GM19023 (cell line): ENCODE measurements around the gene ZXDA.
"Not testable (repeated sequence)": the region's sequence is repeated elsewhere in the genome, so short reads cannot be mapped to it uniquely, and the experiment has no call there.

Source experiments
- ATAC-seq: cut with Tn5 transposase; IDR thresholded peaks from one replicate; pipeline ENCODE4 v1.9.1; 2021; ENCODE audit warnings: mild to moderate bottlenecking, moderate library complexity; ENCODE audit not compliant: unreplicated experiment

Gene ZXDA, protein sequence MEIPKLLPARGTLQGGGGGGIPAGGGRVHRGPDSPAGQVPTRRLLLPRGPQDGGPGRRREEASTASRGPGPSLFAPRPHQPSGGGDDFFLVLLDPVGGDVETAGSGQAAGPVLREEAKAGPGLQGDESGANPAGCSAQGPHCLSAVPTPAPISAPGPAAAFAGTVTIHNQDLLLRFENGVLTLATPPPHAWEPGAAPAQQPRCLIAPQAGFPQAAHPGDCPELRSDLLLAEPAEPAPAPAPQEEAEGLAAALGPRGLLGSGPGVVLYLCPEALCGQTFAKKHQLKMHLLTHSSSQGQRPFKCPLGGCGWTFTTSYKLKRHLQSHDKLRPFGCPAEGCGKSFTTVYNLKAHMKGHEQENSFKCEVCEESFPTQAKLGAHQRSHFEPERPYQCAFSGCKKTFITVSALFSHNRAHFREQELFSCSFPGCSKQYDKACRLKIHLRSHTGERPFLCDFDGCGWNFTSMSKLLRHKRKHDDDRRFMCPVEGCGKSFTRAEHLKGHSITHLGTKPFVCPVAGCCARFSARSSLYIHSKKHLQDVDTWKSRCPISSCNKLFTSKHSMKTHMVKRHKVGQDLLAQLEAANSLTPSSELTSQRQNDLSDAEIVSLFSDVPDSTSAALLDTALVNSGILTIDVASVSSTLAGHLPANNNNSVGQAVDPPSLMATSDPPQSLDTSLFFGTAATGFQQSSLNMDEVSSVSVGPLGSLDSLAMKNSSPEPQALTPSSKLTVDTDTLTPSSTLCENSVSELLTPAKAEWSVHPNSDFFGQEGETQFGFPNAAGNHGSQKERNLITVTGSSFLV

GRCh38 chrX:57910287-57910912 is at the start of gene ZXDA:
Gene ZXDA, minus strand, starts transcription at chrX:57910458. Its CDS starts 38 bp downstream, at chrX:57910420.
- ATAC-seq = peak; percentile 58

DNA sequence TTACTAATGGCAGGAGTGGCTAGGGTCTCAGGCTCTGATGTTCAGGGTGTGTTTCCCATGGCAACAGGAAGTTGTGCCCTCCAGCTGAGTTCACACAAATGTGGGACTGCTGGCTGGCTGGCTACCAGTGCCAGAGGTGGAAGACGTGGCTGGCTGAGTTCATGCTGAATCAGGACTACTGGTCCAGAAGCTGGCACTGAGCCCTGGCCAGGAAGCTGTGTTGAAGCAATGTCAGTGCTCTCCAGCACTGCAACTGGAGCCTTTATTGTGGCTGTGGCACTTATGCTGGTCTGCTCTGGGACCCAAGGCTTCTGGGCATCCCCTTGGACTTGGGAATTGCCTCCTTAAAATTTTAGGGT is 42.0 kb upstream of the ZXDA start:
- no peak for ATAC-seq

- no peak for ATAC-seq
Observed at GRCh38 chrX:57951666-57952319, 41.5 kb upstream of the ZXDA start.

- ATAC-seq = no peak
Observed at GRCh38 chrX:57933321-57933720, 23.1 kb upstream of the ZXDA start.

- ATAC-seq = no peak
Observed at GRCh38 chrX:57932266-57932665, 22.0 kb upstream of the ZXDA start.

GRCh38 chrX:57930051-57930450 is 19.8 kb upstream of the ZXDA start:
- no peak for ATAC-seq

- ATAC-seq = no peak
Observed at GRCh38 chrX:57929373-57929772, 19.1 kb upstream of the ZXDA start.

DNA sequence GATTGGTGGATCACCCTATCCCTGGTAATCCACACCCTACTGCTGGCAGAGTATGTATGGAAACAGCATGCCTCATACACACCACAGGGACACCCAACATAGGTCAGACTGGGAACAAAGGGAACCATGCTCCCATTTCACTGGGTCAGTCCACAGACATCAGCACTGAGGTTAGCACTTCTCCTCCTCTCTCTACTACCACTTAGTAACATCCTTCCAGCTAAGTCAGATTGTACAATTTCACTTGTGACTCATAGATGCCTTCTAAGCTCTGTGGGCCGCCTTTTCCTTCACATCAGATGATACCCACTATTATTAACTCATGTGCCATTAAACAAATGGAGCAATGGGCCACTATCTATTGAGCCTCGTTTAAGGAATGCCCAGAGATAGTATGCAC is 15.5 kb upstream of the ZXDA start:
- ATAC-seq = no peak

GRCh38 chrX:57918750-57919436 is 8.6 kb upstream of the ZXDA start:
- ATAC-seq = peak; percentile 49

DNA sequence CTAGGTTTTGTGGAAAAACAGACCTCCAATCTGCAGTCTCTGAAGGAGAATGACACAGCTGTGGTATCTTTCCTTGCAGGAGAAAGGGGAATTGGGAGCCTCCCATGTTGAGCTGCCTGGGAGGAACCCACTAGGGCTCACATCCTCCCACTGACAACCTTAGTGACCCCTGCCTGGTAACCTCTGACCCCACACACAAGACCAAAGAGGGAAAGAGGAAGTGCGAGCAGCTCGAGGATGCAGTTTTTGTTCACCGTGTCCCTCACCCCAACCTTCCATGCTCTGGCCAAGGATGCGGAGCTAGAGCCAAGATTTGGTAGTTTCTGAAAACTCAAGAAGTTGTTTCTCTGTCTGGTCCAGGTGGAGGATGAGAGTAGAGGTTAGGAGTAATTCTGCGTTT is 5.4 kb upstream of the ZXDA start:
- no peak for ATAC-seq

DNA sequence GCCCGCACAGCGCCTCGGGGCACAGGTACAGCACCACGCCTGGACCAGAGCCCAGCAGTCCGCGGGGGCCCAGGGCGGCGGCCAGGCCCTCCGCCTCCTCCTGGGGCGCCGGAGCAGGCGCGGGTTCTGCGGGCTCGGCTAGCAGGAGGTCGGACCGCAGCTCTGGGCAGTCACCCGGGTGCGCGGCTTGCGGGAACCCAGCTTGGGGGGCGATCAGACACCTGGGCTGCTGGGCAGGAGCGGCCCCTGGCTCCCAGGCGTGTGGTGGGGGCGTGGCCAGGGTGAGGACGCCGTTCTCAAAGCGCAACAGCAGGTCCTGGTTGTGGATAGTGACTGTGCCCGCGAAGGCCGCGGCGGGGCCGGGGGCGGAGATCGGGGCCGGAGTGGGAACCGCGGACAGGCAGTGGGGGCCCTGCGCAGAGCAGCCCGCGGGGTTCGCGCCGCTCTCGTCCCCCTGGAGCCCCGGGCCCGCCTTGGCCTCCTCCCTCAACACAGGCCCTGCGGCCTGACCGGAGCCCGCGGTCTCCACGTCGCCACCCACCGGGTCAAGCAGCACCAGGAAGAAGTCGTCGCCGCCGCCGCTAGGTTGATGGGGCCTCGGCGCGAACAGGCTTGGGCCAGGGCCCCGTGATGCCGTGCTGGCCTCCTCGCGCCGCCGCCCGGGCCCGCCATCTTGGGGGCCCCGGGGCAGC is 517 bp downstream of the ZXDA start:
- peak; percentile 88 for ATAC-seq

DNA sequence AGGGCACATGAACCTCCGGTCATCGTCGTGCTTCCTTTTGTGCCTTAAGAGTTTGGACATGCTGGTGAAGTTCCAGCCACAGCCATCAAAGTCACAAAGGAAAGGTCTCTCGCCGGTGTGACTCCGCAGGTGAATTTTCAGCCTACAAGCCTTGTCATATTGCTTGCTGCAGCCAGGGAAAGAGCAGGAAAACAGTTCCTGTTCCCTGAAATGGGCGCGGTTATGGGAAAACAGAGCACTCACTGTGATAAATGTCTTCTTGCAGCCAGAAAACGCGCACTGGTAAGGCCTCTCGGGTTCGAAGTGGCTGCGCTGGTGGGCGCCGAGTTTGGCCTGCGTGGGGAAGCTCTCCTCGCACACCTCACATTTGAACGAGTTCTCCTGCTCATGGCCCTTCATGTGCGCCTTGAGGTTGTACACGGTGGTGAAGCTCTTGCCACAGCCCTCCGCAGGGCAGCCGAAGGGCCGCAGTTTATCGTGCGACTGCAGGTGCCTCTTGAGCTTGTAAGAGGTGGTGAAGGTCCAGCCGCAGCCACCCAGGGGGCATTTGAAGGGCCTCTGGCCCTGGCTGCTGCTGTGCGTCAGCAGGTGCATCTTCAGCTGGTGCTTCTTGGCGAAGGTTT is 1.2 kb downstream of the ZXDA start:
- ATAC-seq = not testable (repeated sequence)

- ATAC-seq = no peak
Observed at GRCh38 chrX:57906790-57907189, 3.5 kb downstream of the ZXDA start.

DNA sequence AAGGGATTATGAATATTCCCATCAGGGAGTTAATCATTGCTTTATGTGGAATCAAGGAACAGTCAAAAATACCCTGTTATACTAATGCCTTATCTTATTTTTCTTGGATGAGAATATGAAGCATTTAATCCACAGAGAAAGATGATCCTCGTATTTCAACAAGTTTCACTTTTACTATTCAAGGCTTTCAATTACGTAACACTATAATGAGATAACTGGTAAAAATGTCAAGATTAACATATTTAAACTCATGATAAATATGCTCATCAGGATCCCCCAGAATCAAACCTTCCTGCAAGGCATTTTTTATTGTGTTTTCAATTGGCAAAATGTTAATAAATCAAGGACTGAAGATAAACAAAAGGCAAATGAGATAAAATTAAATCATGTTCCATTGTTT is 5.1 kb downstream of the ZXDA start:
- ATAC-seq = no peak

DNA sequence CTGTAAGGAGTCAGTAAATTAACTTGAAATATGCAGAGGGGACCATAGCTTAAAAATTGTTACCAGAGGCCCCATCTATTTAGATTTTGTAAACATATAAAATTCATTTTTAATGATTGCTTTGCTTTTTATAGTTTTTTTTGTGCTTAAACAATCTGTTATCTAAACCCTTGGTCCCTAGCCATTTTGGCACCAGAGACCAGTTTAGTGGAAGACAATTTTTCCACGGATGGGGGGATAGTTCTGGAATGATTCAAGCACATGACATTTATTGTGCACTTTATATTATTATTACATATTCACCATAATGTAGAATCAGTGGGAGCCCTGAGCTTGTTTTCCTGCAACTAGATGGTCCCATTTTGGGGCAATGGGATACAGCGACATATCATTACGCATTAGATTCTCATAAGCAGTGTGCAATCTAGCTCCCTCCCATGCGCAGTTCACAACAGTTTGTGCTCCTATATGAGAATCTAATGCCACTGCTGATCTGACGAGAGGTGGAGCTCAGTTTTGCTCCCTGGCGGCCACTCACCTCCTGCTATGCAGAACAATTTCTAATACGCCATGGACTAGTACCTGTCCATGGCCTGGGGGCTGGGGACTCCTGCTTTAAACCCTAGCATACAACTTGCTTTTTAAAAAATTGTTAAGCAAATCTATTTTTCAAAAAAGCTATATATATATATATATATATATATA is 5.9 kb downstream of the ZXDA start:
- no peak for ATAC-seq

DNA sequence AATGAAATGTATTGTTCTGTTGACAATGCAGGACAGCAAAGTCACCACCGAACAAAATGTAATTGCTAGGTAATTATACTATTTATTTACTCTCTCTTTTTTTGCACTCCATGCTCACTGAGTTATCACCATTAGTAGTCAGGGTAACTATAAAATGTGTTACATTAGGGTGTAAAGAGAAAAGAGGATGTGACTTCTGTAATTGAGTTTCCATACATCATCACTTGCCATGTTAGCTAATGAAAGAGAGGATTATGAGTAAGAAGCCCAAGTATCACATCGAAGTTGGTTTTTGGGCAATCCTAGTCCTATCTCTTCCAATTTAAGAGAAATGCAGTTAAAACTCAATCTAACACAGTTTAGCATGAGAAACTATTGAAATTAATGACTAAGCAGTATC is 7.6 kb downstream of the ZXDA start:
- ATAC-seq = no peak

DNA sequence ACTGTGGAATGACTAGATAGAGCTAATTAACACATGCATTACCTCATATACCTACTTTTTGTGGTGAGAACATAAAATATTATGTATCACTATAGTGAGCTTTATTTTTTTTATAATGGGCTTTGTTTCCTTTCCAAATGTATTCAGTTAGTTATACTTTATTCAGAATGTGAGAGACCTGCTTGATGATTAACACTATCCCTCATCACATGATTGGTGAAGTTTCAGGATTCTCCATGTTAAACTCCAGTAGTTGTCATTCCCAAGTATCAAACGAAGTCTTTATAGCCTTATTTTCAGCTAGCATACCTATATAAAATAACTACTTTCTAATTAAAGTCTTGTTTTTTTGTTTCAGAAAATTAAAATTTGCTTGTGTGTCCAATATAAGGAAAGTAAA is 8.8 kb downstream of the ZXDA start:
- ATAC-seq = no peak

- ATAC-seq = no peak
Observed at GRCh38 chrX:57900975-57901374, 9.3 kb downstream of the ZXDA start.

GRCh38 chrX:57899906-57900305 is 10.4 kb downstream of the ZXDA start:
- ATAC-seq = no peak
